H9 (cell line): Measurements from ENCODE around the gene HTR7. TPM values are rescaled to one million over a fixed set of nuclear protein-coding genes. Genes with fewer than 3 reads are reported as not detected.

Experiments
- DNase-seq: peaks from one replicate; pipeline ENCODE4 v3.0.0-alpha.2; 2017
- H2AFZ ChIP-seq: one replicate; pipeline ENCODE4 v1.6.1; 2013; ENCODE audit warnings: mild to moderate bottlenecking, low read length, control low read depth, moderate library complexity
- H2AK5ac ChIP-seq: 2 replicates; pipeline ENCODE4 v1.6.1; 2013; ENCODE audit warnings: low read length, control low read depth, mixed read lengths; ENCODE audit not compliant: insufficient read length
- H2BK120ac ChIP-seq: one replicate; pipeline ENCODE4 v1.6.1; 2013; ENCODE audit warnings: low read depth, mild to moderate bottlenecking, low read length, control low read depth, inconsistent platforms; ENCODE audit not compliant: poor library complexity, severe bottlenecking
- H2BK12ac ChIP-seq: 2 replicates; pipeline ENCODE4 v1.6.1; 2013; ENCODE audit warnings: low read length, control low read depth, mixed read lengths, low read depth; ENCODE audit not compliant: insufficient read length
- H2BK15ac ChIP-seq: 2 replicates; pipeline ENCODE4 v1.6.1; 2013; ENCODE audit warnings: low read depth, low read length, control low read depth
- H2BK20ac ChIP-seq: one replicate; pipeline ENCODE4 v1.6.1; 2013; ENCODE audit warnings: low read depth, mild to moderate bottlenecking, low read length, control low read depth, inconsistent platforms; ENCODE audit not compliant: poor library complexity, severe bottlenecking
- H2BK5ac ChIP-seq: 2 replicates; pipeline ENCODE4 v1.6.1; 2013; ENCODE audit warnings: low read length, control low read depth, mixed read lengths; ENCODE audit not compliant: insufficient read length
- H3K14ac ChIP-seq: 2 replicates; pipeline ENCODE4 v1.6.1; 2013; ENCODE audit warnings: low read length, control low read depth; ENCODE audit not compliant: insufficient read depth
- H3K18ac ChIP-seq: 2 replicates; pipeline ENCODE4 v1.6.1; 2013; ENCODE audit warnings: low read depth, mild to moderate bottlenecking, mixed read lengths, low read length, control low read depth; ENCODE audit not compliant: insufficient read length
- H3K23ac ChIP-seq: 2 replicates; pipeline ENCODE4 v1.6.1; 2013; ENCODE audit warnings: low read length, control low read depth, mixed read lengths, low read depth; ENCODE audit not compliant: insufficient read length
- H3K23me2 ChIP-seq: 2 replicates; pipeline ENCODE4 v1.6.1; 2013; ENCODE audit warnings: low read depth, mild to moderate bottlenecking, mixed read lengths, low read length, control low read depth; ENCODE audit not compliant: insufficient read length, poor library complexity, severe bottlenecking
- H3K27ac ChIP-seq: 2 replicates; pipeline ENCODE4 v1.5.1; 2013; ENCODE audit warnings: low read length, control low read depth, mixed read lengths, low read depth; ENCODE audit not compliant: insufficient read length
- H3K27me3 ChIP-seq: 2 replicates; pipeline ENCODE4 v1.6.1; 2013; ENCODE audit warnings: low read length, control low read depth, inconsistent platforms; ENCODE audit not compliant: insufficient read depth
- H3K4ac ChIP-seq: 2 replicates; pipeline ENCODE4 v1.6.1; 2013; ENCODE audit warnings: low read depth, mild to moderate bottlenecking, control low read depth, inconsistent platforms, low read length, moderate library complexity
- H3K4me1 ChIP-seq: 2 replicates; pipeline ENCODE4 v1.6.1; 2013; ENCODE audit warnings: low read length, control low read depth, inconsistent platforms; ENCODE audit not compliant: insufficient read depth
- H3K4me2 ChIP-seq: 2 replicates; pipeline ENCODE4 v1.6.1; 2013; ENCODE audit warnings: low read length, control low read depth, mixed read lengths; ENCODE audit not compliant: insufficient read length, insufficient read depth
- H3K56ac ChIP-seq: 2 replicates; pipeline ENCODE4 v1.6.1; 2013; ENCODE audit warnings: low read depth, mild to moderate bottlenecking, mixed read lengths, low read length, control low read depth; ENCODE audit not compliant: insufficient read length
- H3K79me1 ChIP-seq: 2 replicates; pipeline ENCODE4 v1.6.1; 2013; ENCODE audit warnings: low read depth, mild to moderate bottlenecking, moderate library complexity, low read length, control low read depth, inconsistent platforms; ENCODE audit not compliant: insufficient read depth, poor library complexity, severe bottlenecking
- H3K79me2 ChIP-seq: 2 replicates; pipeline ENCODE4 v1.6.1; 2013; ENCODE audit warnings: low read length, control low read depth, inconsistent platforms; ENCODE audit not compliant: insufficient read depth
- H3K9ac ChIP-seq: 2 replicates; pipeline ENCODE4 v1.6.1; 2013; ENCODE audit warnings: low read length, control low read depth, mixed read lengths; ENCODE audit not compliant: insufficient read length; ENCODE audit errors: extremely low read depth
- H3K9me3 ChIP-seq: one replicate; pipeline ENCODE4 v1.6.1; 2013; ENCODE audit warnings: low read depth, low read length, inconsistent platforms; ENCODE audit not compliant: control insufficient read depth
- H3T11ph ChIP-seq: one replicate; pipeline ENCODE4 v1.6.1; 2013; ENCODE audit warnings: mild to moderate bottlenecking, low read length, control low read depth, inconsistent platforms
- H4K20me1 ChIP-seq: one replicate; pipeline ENCODE4 v1.6.1; 2013; ENCODE audit not compliant: control insufficient read depth, insufficient read length, insufficient read depth
- H4K5ac ChIP-seq: 2 replicates; pipeline ENCODE4 v1.6.1; 2013; ENCODE audit warnings: low read depth, mild to moderate bottlenecking, mixed read lengths, low read length, control low read depth; ENCODE audit not compliant: insufficient read length
- H4K8ac ChIP-seq: replicated peaks from 2 replicates; pipeline ENCODE4 v1.6.1; 2013; ENCODE audit warnings: low read length, control low read depth, mixed read lengths, low read depth; ENCODE audit not compliant: insufficient read length
- H4K91ac ChIP-seq: 2 replicates; pipeline ENCODE4 v1.6.1; 2013; ENCODE audit warnings: low read depth, mild to moderate bottlenecking, moderate library complexity, mixed read lengths, low read length, control low read depth; ENCODE audit not compliant: insufficient read length
- H3K27ac Mint-ChIP-seq, 3 experiments: 2 replicates in 2 of 3; 3 replicates in 1 of 3; pipeline ENCODE4 v1.8.0; 2020 to 2021; ENCODE audit warnings: mixed read lengths in 3 of 3, mild to moderate bottlenecking in 1 of 3, moderate library complexity in 1 of 3
- H3K27me3 Mint-ChIP-seq: 2 replicates; pipeline ENCODE4 v1.8.0; 2021; ENCODE audit warnings: low read depth, mild to moderate bottlenecking, moderate library complexity, mixed read lengths
- H3K36me3 Mint-ChIP-seq, 3 experiments: 2 replicates in 2 of 3; 3 replicates in 1 of 3; pipeline ENCODE4 v1.8.0; 2020 to 2021; ENCODE audit warnings: low read depth in 3 of 3, mixed read lengths in 3 of 3; ENCODE audit not compliant: insufficient read depth in 1 of 3
- H3K4me1 Mint-ChIP-seq, 2 experiments: 2 replicates each; pipeline ENCODE4 v1.8.0; 2020; ENCODE audit warnings: mixed read lengths in 2 of 2
- H3K4me3 Mint-ChIP-seq, 2 experiments: 2 replicates in 1 of 2; 3 replicates in 1 of 2; pipeline ENCODE4 v1.8.0; 2020 to 2021; ENCODE audit warnings: mild to moderate bottlenecking in 2 of 2, mixed read lengths in 2 of 2, moderate library complexity in 1 of 2
- H3K9me3 Mint-ChIP-seq, 2 experiments: 2 replicates in 1 of 2; 3 replicates in 1 of 2; pipeline ENCODE4 v1.8.0; 2020; ENCODE audit warnings: mild to moderate bottlenecking in 2 of 2, mixed read lengths in 2 of 2, moderate library complexity in 1 of 2
- WGBS: extraction: QIAGEN DNeasy Blood & Tissue Kit; methylation state at CpG from one replicate; pipeline ENCODE4 v1.1.7; 2013; ENCODE audit warnings: missing lambda C conversion rate, low lambda C conversion rate, mixed read lengths; ENCODE audit not compliant: insufficient read length; ENCODE audit errors: extremely low coverage; 5-methylcytosine and 5-hydroxymethylcytosine counted together
- total RNA-seq: library from RNA; stranded (reverse); gene quantifications from 2 replicates; pipeline ENCODE4 v1.2.1, GENCODE V29; 2021
- TF ChIP-seq, protein P1 (sequence below): fragments of 200-600 bp; sonication (generic); conservative IDR thresholded peaks from 3 replicates; pipeline ENCODE4 v1.8.0; 2021; ENCODE audit warnings: antibody characterized with exemption, mild to moderate bottlenecking

Gene HTR7
- total RNA-seq, 1 experiment from 2014 or later: 21.3 TPM

DNA sequence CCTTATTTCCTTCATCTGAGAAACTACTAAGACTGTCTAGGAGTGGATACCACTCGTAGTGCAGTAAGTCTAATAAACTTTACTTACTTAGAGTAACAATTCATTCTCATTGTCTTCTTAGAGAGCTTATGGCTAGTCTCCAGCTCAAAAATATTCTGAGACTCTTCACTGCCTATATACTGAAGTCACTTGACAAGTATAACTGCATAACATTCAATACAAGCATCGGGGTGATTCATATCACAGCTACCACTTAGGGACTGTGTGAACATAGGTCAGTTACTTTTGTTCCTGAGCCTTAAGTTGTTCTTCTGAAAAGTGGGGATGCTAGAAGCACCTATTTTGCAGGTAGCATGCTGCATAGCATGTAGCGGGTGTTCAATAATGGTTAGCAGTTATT, 111.0 kb downstream of the HTR7 start:
- WGBS: no CpG with 5 or more reads among the region's 3 CpGs

More for the DNA sequence above, 111.0 kb downstream of the HTR7 start:
- Histone ChIP-seq H3K14ac (no peak overlapping the region), H3K79me2 (no peaks in the 10 kb centered on the region), H2BK15ac (no peak overlapping the region), H4K20me1 (no peaks in the 10 kb centered on the region), H3K4me1 (no peaks in the 10 kb centered on the region), H3K27ac (no peak overlapping the region), H2BK20ac (no peak overlapping the region), H3K79me1 (no peaks in the 10 kb centered on the region), H3T11ph (no peak overlapping the region), H2AFZ (no peak overlapping the region), H3K27me3 (no peaks in the 10 kb centered on the region), H3K23me2 (no peaks in the 10 kb centered on the region), H3K4ac (no peak overlapping the region), H3K4me2 (no peak overlapping the region), H4K91ac (no peak overlapping the region), H2BK120ac (no peak overlapping the region), H2BK5ac (no peak overlapping the region), H2AK5ac (no peak overlapping the region), H3K56ac (no peak overlapping the region), H3K9ac (no peak overlapping the region), H3K18ac (no peak overlapping the region), H4K5ac (no peak overlapping the region), H3K9me3 (no peaks in the 10 kb centered on the region), H3K23ac (no peak overlapping the region), H2BK12ac (no peak overlapping the region), H4K8ac (no peak overlapping the region)
- H3K9me3 Mint-ChIP-seq: no peaks in the 10 kb centered on the region; a peak in 1 of 5 replicates
- peaks cover 0 to 44% (median 0%) of the 10 kb centered on the region in 3 experiments; a peak in 2 of 7 replicates for H3K36me3 Mint-ChIP-seq
- TF ChIP-seq, protein P1, sequence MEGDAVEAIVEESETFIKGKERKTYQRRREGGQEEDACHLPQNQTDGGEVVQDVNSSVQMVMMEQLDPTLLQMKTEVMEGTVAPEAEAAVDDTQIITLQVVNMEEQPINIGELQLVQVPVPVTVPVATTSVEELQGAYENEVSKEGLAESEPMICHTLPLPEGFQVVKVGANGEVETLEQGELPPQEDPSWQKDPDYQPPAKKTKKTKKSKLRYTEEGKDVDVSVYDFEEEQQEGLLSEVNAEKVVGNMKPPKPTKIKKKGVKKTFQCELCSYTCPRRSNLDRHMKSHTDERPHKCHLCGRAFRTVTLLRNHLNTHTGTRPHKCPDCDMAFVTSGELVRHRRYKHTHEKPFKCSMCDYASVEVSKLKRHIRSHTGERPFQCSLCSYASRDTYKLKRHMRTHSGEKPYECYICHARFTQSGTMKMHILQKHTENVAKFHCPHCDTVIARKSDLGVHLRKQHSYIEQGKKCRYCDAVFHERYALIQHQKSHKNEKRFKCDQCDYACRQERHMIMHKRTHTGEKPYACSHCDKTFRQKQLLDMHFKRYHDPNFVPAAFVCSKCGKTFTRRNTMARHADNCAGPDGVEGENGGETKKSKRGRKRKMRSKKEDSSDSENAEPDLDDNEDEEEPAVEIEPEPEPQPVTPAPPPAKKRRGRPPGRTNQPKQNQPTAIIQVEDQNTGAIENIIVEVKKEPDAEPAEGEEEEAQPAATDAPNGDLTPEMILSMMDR: no peak
- no peak overlapping the region; a peak in 1 of 7 replicates for H3K27ac Mint-ChIP-seq
- peaks cover 5 to 7% of the 10 kb centered on the region in 2 experiments for H3K4me1 Mint-ChIP-seq
- no peak overlapping the region for H3K4me3 Mint-ChIP-seq
- DNase-seq: no peak
- no peaks in the 10 kb centered on the region for H3K27me3 Mint-ChIP-seq
